ENCODE measurements around the gene IDH3G. TPM values are rescaled to one million over a fixed set of nuclear protein-coding genes. Genes with fewer than 3 reads are reported as not detected.

The IDH3G gene
- total and polyA plus RNA-seq, 2 donors (not counting 1 experiment from before 2014, with no cell fraction given) = 62.8 to 122 TPM

DNA sequence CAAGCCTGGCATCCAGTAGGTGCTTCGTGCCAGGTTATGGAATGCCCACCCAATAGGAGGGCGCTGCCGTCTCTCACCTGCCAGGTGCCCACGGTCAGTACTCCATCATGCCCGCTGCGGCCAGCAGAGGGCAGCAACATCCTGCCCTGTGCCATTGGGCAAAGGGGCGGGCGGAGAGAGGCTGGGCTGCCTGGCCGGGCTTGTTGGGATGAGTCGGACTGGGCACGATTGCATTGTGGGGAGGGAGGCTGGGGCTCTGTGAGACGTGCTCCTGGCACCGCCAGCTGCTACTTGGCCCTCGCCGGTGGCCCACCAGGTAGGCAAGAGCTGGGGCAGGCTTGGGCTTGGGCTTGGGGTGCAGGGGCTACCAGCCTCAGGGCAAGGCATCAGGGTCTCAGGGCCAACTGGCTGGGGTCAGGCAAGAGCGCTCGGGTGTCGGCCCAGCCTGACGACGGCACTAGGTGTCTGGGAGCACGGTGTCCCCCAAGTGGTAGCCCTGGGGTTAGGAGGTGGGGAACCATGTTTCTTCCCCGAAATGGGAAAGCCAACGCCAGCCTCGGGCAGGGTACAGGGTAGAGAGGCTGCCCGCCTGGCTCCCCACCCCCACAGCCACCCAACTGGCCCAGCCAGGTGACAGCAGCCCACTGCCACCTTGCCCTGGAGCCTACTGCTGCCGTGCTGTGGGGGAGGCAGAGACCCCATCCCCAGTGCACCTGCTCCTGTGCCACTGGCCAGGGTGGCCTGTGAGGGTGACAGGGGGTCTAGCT is 30.0 kb downstream of the IDH3G start, which contains the start of gene PLXNB3:
Gene PLXNB3, plus strand, starts transcription at position 261 of the 767 bp plus-strand sequence. CDS start 1,287 bp downstream, outside the sequence.
- no peak for TF ChIP-seq EZH2 (IDR thresholded peaks at IDR 0.05; ENCODE audit: borderline replicate concordance, insufficient read depth, low read depth, low read length, poor library complexity, severe bottlenecking)
- TF ChIP-seq, protein P1, sequence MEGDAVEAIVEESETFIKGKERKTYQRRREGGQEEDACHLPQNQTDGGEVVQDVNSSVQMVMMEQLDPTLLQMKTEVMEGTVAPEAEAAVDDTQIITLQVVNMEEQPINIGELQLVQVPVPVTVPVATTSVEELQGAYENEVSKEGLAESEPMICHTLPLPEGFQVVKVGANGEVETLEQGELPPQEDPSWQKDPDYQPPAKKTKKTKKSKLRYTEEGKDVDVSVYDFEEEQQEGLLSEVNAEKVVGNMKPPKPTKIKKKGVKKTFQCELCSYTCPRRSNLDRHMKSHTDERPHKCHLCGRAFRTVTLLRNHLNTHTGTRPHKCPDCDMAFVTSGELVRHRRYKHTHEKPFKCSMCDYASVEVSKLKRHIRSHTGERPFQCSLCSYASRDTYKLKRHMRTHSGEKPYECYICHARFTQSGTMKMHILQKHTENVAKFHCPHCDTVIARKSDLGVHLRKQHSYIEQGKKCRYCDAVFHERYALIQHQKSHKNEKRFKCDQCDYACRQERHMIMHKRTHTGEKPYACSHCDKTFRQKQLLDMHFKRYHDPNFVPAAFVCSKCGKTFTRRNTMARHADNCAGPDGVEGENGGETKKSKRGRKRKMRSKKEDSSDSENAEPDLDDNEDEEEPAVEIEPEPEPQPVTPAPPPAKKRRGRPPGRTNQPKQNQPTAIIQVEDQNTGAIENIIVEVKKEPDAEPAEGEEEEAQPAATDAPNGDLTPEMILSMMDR (IDR thresholded peaks at IDR 0.05) = peak; percentile 75
- Histone ChIP-seq H3K9me3 (ENCODE audit: control extremely low read depth in 1 of 3, control insufficient read depth in 2 of 3, insufficient read depth in 1 of 3, low read length in 2 of 3) (no peaks in the 10 kb centered on the region), H3K27ac (ENCODE audit: low read length in 2 of 2) (no peak within 1 kb of the TSS), H3K36me3 (replicated peaks in 1 of 2; ENCODE audit: control extremely low read depth in 1 of 2, control insufficient read depth in 1 of 2, extremely low read depth in 1 of 2, insufficient read depth in 2 of 2, low read length in 1 of 2) (no peaks in the 10 kb centered on the region), H3K79me2 (ENCODE audit: control insufficient read depth, insufficient read depth, low read length) (no peaks in the 10 kb centered on the region), H3K9ac (ENCODE audit: low read length) (no peak within 1 kb of the TSS), H4K20me1 (ENCODE audit: control insufficient read depth, insufficient read depth, low read length, poor library complexity, severe bottlenecking) (no peaks in the 10 kb centered on the region), H3K4me2 (replicated peaks; ENCODE audit: low read depth, low read length, poor library complexity, severe bottlenecking) (peak within 1 kb of the TSS; percentile 45), H3K4me1 (ENCODE audit: control insufficient read depth in 2 of 2, insufficient read depth in 2 of 2, low read length in 2 of 2) (peaks cover 0 to 18% of the 10 kb centered on the region in 2 donors), H3K27me3 (replicated peaks in 1 of 4; ENCODE audit: control extremely low read depth in 1 of 4, control insufficient read depth in 3 of 4, insufficient read depth in 4 of 4, low read length in 3 of 4) (no peaks in the 10 kb centered on the region), H3K4me3 (ENCODE audit: control extremely low read depth in 1 of 5, extremely low read depth in 1 of 5, insufficient read depth in 1 of 5, low read depth in 2 of 5, low read length in 4 of 5) (no peak within 1 kb of the TSS), H2AFZ (ENCODE audit: insufficient read depth, low read depth, low read length, poor library complexity, severe bottlenecking) (no peak within 1 kb of the TSS)
- H3K4me1 Mint-ChIP-seq = peaks cover 14% of the 10 kb centered on the region
- WGBS (ENCODE audit: insufficient coverage) = 30% methylated on average over 14 of the region's 26 CpGs
- H3K9me3 Mint-ChIP-seq (ENCODE audit: insufficient read depth) = no peaks in the 10 kb centered on the region
- H3K27me3 Mint-ChIP-seq = no peaks in the 10 kb centered on the region
- peak; percentile 76 for DNase-seq
- ATAC-seq (ENCODE audit: low read depth) = peak; percentile 80
- peak within 1 kb of the TSS; percentile 53 for H3K27ac Mint-ChIP-seq
- H3K4me3 Mint-ChIP-seq = no peak within 1 kb of the TSS
- intact Hi-C loops (cut with micrococcal nuclease) = no loop called here
- CTCF ChIA-PET = interaction anchor here (1.0 to 3.9 kb wide), 7 partner anchors 37 to 188 kb away, joined by 3 to 35 read pairs (median 7); no protein-coding TSS in a partner anchor
- POLR2A ChIA-PET = no interaction called here
